PC-3 (cell line): ENCODE measurements around the gene SAMHD1.
A peak's percentile ranks its signal among the peaks of the same experiment; 100 is the strongest.

Experiments
- CTCF ChIP-seq: fragments of 300-600 bp; sonication (generic); conservative IDR thresholded peaks from 2 replicates; pipeline ENCODE4 v1.5.1; 2017; ENCODE audit warnings: antibody characterized with exemption, low read depth, mild to moderate bottlenecking, low read length
- EZH2 ChIP-seq: fragments of 300-600 bp; sonication (generic); IDR thresholded peaks from one replicate; pipeline ENCODE4 v1.6.1; 2017; ENCODE audit warnings: antibody characterized with exemption, mild to moderate bottlenecking, low read length; ENCODE audit not compliant: unreplicated experiment
- EZH2phosphoT487 ChIP-seq: fragments of 300-600 bp; sonication (generic); IDR thresholded peaks from 2 replicates; pipeline ENCODE4 v1.6.1; 2018; ENCODE audit warnings: mild to moderate bottlenecking, antibody characterized with exemption, low read length, borderline replicate concordance

DNA sequence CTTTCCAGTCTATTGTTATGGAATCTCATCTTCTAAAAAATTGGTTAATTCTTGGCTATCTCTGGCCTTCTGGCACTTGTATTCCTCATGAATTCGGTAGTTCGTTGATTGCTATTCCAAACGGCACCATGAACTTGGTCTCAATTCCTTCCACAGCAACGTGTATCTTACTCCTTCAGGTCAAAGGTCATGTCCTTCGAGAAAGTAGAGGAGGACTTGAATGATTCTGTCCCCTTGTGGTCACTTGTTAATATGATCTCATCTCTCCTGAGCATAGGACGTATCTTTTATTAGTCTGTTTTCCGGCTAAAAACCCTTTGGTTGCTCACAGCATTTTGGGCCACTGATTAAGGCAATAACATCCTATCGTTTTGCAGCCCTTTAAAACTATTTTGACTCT, 66.2 kb downstream of the SAMHD1 start:
- TF ChIP-seq EZH2: no peak
- peak; percentile 41; the same call in 1 of the 2 replicates for TF ChIP-seq CTCF
- no peak for TF ChIP-seq EZH2phosphoT487
